GM18508 (cell line): Measurements from ENCODE around the gene ENGASE.

Source experiments
- ATAC-seq: cut with Tn5 transposase; IDR thresholded peaks from one replicate; pipeline ENCODE4 v1.9.1; 2021; ENCODE audit warnings: moderate number of reproducible peaks; ENCODE audit not compliant: insufficient read depth, unreplicated experiment

Gene ENGASE

GRCh38 chr17:79089720-79090442, 15.3 kb downstream of the ENGASE start:
- ATAC-seq = no peak

GRCh38 chr17:79090443-79091225, 16.0 kb downstream of the ENGASE start:
- ATAC-seq = no peak

GRCh38 chr17:79091226-79091670, 16.6 kb downstream of the ENGASE start:
- no peak for ATAC-seq

GRCh38 chr17:79092567-79092966, 17.9 kb downstream of the ENGASE start:
- ATAC-seq = no peak

GRCh38 chr17:79093270-79093669, 18.6 kb downstream of the ENGASE start:
- no peak for ATAC-seq

GRCh38 chr17:79094261-79094660, 19.6 kb downstream of the ENGASE start:
- ATAC-seq = no peak

- no peak for ATAC-seq
Observed at GRCh38 chr17:79095345-79096055, 20.9 kb downstream of the ENGASE start.

- no peak for ATAC-seq
Observed at GRCh38 chr17:79096477-79096876, 21.9 kb downstream of the ENGASE start.

- no peak for ATAC-seq
Observed at GRCh38 chr17:79097226-79098055, 22.8 kb downstream of the ENGASE start.

- no peak for ATAC-seq
Observed at GRCh38 chr17:79098282-79098867, 23.8 kb downstream of the ENGASE start.

GRCh38 chr17:79100405-79100804, 25.8 kb downstream of the ENGASE start:
- ATAC-seq = no peak

GRCh38 chr17:79101111-79101673, 26.6 kb downstream of the ENGASE start:
- ATAC-seq = no peak

GRCh38 chr17:79102214-79102613, 27.6 kb downstream of the ENGASE start:
- no peak for ATAC-seq

GRCh38 chr17:79104898-79105600, 30.4 kb downstream of the ENGASE start:
- no peak for ATAC-seq

GRCh38 chr17:79105937-79106336, 31.3 kb downstream of the ENGASE start:
- no peak for ATAC-seq

- no peak for ATAC-seq
Observed at GRCh38 chr17:79106958-79107357, 32.3 kb downstream of the ENGASE start.

- no peak for ATAC-seq
Observed at GRCh38 chr17:79107499-79108231, 33.0 kb downstream of the ENGASE start.

GRCh38 chr17:79108232-79108850, 33.7 kb downstream of the ENGASE start:
- ATAC-seq = no peak
